GM13977 (cell line): ENCODE results near the gene GNG4.
"Not testable (repeated sequence)": the region's sequence is repeated elsewhere in the genome, so short reads cannot be mapped to it uniquely, and the experiment has no call there.

Source experiments
- DNase-seq: peaks from one replicate; pipeline ENCODE4 v3.0.0; 2012; ENCODE audit warnings: low spot score
- CTCF ChIP-seq: IDR thresholded peaks from 2 replicates; pipeline ENCODE4 v1.5.1; 2012; ENCODE audit warnings: mild to moderate bottlenecking, control low read depth; ENCODE audit not compliant: insufficient read depth; ENCODE audit errors: extremely low read depth, missing control alignments
- in situ Hi-C: fragments of 300-500 bp; cut with MboI; formaldehyde crosslinking; loops from one replicate; pipeline ENCODE4 v1.12.0; 2022; ENCODE audit warnings: low sequenced_read_pairs, low pct_unique_long_range_greater_than_20kb, mixed read lengths, inconsistent platforms; ENCODE audit not compliant: unreplicated experiment

Gene GNG4

DNA sequence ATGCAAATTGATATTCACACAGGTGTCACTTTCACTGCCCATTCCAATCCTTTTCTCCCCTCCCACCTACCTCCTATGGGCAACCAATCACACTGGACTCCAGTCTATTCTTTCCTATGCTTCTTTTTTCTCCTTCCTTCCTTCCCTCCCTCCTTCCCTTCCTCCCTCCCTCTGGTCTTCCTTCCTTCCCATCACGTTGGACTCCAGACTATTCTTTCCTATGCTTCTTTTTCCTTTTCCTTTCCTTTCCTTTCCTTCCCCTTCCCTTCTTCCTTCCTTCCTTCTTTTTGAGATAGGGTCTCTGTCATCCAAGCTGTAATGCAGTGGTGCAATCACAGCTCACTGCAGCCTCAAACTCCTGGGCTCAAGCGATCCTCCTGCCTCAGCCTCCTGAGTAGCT lies 64.6 kb downstream of the GNG4 start:
- no peak for TF ChIP-seq CTCF
- DNase-seq, result no peak
- in situ Hi-C loops, result no loop called here

DNA sequence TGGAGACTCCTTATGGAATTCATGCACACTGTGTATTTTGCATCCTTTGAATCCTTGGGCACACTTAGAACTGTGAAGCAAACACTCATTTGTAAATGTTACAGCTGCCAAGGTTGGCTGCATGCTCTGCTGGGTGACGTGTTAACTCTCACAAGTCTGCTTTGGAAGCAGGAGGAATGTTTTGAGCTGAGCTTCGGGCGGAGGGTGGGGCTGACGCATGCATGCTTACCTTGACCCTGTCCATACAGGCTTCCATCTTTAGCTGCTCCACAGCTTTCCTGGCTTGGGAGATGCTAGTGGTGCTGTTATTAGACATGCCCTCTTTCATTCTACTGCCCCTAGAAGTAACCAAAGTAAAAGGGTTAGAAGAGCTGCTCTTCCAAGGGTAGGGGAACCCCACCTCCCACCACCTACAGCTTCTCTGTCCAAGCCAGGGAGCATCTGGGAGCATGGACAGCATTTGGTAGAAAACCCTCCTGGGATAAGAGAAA lies 66.0 kb downstream of the GNG4 start:
- in situ Hi-C loops, result no loop called here
- no peak for DNase-seq

DNA sequence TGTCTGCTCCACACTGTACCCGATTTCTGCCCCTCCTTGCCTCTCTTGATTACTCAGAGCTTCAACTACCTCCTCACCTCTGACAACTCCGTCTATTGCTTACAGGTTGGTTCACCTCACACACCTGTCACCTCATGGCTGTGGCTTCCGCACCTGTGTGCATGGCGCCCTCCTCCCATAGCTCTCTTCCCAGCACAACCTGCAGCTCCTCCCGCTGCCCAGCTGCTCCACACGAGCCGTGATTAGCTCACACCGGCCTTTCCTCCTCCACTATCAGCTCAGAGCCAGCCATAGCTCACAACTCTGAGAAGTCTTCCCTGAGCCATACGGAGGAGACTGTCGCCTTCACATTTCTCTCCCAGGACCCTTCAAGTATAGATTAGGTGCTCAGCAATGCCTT lies 67.5 kb downstream of the GNG4 start:
- in situ Hi-C loops, result no loop called here
- DNase-seq, result no peak
- no peak for TF ChIP-seq CTCF

More for the DNA sequence above, 66.0 kb downstream of the GNG4 start:
- TF ChIP-seq CTCF, result no peak

- in situ Hi-C loops, result no loop called here
- no peak for TF ChIP-seq CTCF
- no peak for DNase-seq
Measured at GRCh38 chr1:235579891-235580290, 69.7 kb downstream of the GNG4 start.

DNA sequence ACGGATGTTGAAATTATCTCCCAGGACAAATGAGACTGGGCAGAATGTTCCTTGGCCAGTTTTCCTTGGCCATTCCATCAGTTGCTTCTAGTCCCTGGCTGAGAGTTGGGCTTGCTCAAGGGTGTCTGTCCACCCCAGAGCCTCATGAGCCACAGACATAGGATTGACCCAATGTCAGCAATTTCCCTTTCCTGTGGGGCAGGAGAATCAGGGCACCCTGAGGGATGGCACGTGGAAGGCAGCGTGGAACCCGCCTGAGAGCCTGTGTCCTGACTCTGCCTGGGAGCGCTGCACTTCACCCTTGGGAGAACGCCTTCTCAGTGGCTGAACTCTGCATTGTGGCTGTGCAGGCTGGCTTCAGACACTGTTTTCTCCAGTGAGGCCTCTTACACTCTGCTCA lies 74.0 kb downstream of the GNG4 start:
- TF ChIP-seq CTCF, result no peak
- in situ Hi-C loops, result no loop called here
- no peak for DNase-seq

DNA sequence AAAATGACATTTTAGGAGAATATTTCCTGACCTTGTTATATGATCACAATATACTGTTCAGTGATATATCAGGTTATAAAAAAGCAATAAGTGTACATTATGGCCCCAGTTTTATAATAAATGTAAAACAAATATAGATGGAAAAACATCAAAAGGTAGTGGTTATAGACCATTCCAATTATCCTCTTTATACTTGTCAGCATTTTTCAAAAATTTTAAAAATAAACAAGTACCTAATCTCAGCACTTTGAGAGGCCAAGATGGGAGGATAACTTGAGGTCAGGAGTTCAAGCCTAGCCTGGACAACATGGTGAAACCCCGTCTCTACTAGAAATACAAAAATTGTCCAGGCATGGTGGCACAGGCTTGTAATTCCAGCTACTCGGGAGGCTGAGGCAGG lies 75.7 kb downstream of the GNG4 start:
- no peak for DNase-seq
- in situ Hi-C loops, result no loop called here
- no peak for TF ChIP-seq CTCF

DNA sequence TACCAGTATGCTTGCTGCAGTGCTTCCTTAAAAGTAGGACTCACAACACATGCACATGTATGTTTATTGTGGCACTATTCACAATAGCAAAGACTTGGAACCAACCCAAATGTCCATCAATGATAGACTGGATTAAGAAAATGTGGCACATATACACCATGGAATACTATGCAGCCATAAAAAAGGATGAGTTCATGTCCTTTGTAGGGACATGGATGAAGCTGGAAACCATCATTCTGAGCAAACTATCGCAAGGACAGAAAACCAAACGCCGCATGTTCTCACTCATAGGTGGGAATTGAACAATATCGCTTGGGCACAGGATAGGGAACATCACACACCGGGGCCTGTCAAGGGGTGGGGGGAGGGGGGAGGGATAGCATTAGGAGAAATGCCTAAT lies 76.6 kb downstream of the GNG4 start:
- in situ Hi-C loops, DNase-seq: not testable (repeated sequence)
